NCI-H345 treated with DMSO at 0.1 percent for 48 hours (cell line): ENCODE data around the gene MEG3.

Source experiments
- DNase-seq: peaks from one replicate; lab custom pipeline; 2025; ENCODE audit not compliant: unreplicated experiment; lab: John Stamatoyannopoulos, UW

Gene MEG3

GRCh38 chr14:100830681-100831080 lies 4.8 kb downstream of the MEG3 start:
- no peak for DNase-seq

GRCh38 chr14:100832311-100832960 lies 6.5 kb downstream of the MEG3 start:
- no peak for DNase-seq

GRCh38 chr14:100834082-100834793 lies 8.3 kb downstream of the MEG3 start:
- no peak for DNase-seq

- DNase-seq, result no peak
Observed at GRCh38 chr14:100834794-100835547, 9.1 kb downstream of the MEG3 start.

- DNase-seq, result no peak
Observed at GRCh38 chr14:100835548-100836310, 9.8 kb downstream of the MEG3 start.

- no peak for DNase-seq
Observed at GRCh38 chr14:100836311-100836805, 10.4 kb downstream of the MEG3 start.

DNA sequence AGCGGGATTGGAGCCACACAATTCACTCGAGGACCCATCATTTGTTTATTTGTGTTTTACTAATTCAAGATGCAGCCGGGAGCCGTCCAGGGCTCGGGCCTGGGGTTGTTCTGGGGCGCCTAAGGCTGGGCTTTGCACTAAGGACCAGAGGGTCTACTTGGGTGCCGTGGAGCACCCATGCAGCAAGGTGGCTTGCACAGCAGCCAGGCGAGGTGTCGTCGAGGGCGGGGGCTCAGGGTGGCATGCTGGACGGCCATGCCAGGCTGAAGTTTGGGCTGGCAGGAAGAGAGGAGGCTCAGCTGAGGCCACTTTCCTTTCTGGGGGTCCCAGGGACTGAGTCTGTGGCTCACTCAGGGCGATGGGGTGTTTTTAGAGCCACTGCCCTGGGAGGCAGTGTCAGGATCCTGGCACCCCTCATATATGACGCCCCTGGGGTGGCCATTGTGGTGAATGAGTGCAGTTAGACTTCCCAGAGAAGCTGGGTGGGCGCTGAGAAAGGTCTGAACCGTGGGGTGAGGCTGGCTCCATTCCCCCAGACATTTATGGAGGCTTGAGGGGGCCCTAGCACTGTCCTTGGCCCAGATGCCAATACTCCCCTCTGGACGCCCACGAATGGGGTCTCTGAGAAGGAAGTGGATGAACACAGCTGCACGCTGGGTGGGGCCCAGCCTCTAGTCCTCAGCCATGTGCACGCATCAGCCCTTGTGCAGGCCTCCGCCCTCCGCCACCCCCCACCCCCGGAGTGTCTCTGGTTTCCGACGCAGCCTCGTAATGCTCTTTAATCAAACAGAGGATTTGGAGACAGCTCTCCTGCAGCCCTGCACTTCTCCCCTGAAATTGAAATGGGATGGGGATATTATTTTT lies 11.3 kb downstream of the MEG3 start:
- DNase-seq, result no peak

- DNase-seq, result no peak
Observed at GRCh38 chr14:100837805-100838350, 12.0 kb downstream of the MEG3 start.

DNA sequence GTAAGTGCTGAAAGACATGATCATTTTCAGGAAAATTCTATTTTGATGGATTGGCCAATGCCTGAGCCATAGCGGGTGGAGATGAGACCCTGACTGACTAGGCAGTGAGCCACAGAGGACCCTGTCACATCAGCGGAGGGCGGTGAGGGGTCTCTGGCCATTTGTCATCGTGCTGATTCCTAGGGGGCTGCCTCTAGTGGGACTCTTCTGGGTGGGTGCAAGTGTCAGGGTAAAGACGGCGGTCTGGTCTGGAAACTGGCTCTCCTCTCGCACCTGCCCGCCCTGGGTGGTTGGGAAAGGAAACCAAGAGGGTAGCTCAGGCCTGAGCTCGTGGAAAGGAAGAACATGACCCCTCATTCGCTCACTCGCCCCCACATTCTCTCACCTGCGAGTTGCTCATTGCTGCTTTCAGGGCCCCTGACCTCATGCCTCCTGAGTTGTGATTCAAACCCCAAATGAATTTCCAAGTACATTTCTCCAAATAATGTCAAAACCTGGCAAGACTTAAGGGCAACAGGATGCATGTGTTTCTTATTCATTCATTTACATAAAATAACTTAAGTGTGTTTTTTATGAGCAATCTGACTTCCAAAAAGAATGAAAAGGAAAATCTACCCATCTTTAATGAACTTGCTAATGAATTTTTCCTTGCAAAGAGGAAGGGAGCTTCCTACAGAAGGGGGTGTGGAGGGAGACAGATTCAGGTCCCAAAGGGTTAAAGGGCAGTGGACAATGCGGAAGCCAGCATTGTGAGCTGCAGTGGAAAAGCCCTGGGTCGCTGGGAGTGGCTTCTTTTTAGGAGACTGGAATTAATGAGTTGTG lies 12.8 kb downstream of the MEG3 start:
- DNase-seq, result no peak

DNA sequence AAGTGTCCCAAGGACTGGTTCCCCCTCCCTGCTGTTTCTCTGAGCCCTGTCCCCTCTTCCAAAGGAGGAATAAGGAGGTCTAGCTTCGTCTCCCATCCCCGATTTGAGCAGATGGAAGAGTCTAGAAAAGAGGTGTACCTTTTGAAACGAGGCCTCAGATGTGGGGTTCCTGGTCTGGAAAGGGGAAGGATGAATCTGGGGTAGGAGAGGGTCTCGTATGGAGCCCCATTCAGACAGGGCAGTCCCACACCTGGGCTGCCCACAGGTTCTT lies 13.3 kb downstream of the MEG3 start:
- DNase-seq, result no peak

- DNase-seq, result no peak
Observed at GRCh38 chr14:100839681-100840111, 13.8 kb downstream of the MEG3 start.

- no peak for DNase-seq
Observed at GRCh38 chr14:100840286-100841065, 14.6 kb downstream of the MEG3 start.

DNA sequence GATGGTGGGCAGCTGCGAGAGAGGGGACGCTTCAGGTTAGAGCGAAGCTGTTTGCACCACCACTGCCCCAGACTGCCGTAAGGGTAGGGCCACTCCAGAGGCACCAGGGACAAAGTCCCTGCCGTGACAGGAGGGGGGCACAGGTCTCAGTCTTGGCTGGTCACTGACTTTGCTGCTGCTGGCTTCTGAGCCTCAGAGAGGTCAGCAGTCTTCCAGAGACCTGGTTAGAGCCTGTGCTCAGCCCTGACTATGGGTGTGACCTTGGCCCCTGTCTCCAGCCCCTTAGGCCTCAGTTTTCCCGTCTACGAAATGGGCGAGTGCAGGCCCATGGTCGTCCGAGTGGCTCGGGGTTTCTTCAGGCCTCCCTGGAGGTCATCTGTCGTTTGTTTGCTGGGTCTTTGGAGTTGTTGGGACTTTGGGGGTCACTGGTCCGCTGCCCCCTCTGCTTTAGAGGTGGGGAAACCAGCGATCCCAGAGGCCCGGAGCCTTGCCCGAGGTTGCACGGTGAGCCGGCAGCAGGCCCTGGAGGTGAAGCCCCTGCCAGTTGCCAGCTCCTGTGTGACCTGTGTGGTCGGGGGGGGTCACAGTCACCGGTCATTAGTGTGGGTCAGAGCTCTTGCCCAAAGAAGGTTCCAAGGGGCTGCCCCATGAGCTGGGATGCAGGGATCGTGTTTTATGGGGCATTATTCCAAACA lies 15.3 kb downstream of the MEG3 start:
- no peak for DNase-seq

DNA sequence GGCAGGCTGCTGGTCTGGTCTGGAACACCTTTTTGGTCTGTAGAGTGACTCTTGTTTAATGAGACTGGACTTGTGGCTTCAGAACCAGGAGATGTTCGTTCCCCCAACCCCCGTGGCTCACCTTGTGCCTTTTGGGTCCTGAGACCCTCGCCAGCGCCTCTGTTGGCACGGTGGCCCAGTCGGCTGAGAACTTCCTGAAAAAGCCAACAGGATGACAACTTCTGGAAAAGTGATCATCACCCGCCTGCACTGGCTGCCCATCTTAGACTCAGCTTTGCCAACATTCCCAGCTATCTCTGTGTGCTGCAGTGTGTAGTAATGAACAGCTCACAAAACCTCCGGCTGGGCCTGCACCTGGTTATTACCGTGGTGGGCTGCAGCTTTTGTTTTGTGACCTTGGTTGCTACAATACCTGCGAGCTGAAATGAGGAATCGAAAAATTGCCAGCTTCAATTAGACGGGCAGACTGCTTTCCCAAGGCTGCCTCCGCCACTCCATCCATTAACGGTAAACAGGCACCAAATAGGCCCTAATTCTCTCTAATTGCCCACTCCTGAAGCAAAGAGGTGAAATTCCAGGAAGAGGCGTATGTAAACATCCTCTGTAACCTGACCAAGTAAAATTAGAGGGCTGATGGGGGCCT lies 16.0 kb downstream of the MEG3 start:
- DNase-seq, result no peak

DNA sequence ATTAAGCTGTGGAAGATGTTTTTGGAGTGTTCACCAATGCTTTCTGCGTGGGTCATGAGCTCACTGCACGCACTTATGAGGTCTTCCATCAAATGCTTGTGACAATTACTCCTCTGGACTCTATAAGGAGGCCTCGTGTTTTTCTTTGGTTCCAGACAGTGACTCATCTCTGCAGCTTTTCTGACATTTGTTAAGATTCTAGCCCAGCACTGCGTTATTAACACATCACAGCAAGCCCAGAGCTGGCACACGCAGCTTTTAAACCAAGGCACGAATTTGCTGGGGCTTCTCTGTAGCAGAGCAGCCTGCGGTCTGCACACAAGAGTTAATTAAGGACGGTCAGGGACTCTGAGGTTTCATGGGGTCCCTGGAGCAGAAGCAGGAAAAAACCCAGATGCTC lies 16.9 kb downstream of the MEG3 start:
- no peak for DNase-seq

GRCh38 chr14:100844082-100844408 lies 18.1 kb downstream of the MEG3 start:
- DNase-seq, result no peak

DNA sequence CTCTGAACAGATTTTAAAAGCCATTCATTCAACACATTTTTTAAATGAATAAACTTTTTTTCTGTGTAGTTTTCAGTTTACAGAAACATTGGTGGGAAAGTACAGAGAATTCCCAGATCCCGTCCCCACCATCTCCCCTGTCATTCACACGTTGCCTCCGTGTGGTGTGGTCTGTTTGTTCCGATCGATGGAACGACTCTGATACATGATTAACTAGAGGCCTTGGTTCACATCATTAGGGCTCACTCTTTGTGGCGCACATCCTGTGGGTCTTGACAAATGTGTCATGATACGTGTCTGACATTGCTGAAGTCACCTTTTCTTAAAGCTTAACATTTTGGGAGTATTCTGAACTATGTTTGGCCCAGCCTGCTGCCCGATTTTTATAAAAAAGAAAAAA lies 18.5 kb downstream of the MEG3 start:
- DNase-seq, result no peak

DNA sequence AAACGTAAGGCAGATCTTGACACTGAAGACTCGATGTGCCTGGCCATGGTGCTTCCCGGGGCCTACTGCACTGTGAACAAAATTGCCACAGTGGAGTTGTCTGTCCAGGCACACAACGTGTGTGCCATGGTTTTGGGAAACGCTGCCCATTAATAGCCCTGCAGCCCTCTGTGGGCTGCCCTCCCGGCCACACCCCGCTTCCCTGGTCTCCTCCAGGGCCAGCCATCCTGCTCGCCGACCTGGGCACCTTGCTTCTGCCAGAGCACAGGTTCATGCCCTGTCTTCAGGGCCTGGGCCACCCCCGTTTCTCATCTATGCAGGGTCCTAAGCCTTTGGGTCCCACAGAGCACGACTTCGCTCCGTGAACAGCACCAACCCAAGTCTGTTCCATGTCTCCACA lies 18.9 kb downstream of the MEG3 start:
- no peak for DNase-seq
